Measurements from ENCODE around the gene XCR1. TPM values are rescaled to one million over a fixed set of nuclear protein-coding genes. Genes with fewer than 3 reads are reported as not detected.

The XCR1 gene
- total and polyA plus RNA-seq, 2 of the 8 experiments (the other 6 are each of a cell fraction or from before 2014, with no cell fraction given): 0.53 TPM; not detected in 1

DNA sequence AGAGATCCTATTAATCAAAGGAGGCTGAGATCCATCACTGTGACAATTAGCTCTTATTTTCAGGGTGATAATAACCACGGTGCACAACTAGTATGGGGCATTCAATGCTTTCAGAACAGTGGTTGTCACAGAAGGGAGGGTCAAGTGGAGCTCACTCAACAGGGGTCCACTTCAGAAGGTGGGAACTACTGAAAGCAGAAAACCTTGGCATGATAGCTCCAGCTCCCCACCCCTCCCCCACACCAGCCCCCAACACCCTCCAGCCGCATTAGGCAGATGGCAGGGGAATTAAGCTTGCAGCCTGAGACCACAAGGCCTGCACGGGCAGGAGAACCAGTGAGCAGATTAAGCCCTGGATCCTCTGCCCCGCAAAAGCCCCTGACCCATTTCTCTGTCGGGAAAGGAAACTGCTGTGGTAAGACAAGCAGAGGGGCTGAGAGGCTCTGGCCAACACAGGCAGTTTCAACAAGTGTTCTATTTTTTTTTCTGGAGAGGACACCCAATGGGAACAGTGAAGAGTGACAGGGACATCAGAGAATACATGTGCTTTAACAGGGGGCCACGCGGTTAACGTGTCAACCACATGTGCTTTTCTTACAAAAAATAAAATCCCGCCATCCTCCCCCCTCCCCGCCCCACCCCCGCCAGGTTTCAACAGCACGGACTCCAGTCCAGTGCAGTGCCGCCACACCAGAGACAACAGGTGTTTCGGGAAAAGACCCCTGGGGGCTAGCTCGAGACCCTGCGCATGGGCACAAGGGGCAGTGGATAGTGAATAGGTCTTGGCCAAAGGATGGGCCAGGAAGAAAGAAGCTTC lies 32.7 kb downstream of the XCR1 start:
- peak in 1 of 2 experiments; percentile 47 for DNase-seq (ENCODE audit: low read depth in 1 of 2, low spot score in 2 of 2)
- Histone ChIP-seq H2BK5ac (ENCODE audit: low read depth, low read length) (no peak overlapping the region), H3K4me1 (replicated peaks in 1 of 4; ENCODE audit: control insufficient read depth in 3 of 4, insufficient read depth in 4 of 4, low read length in 3 of 4) (peaks cover 5 to 15% (median 12%) of the 10 kb centered on the region in 4 experiments), H3K27ac (ENCODE audit: low read depth, low read length) (0 out of 2 replicates have a peak overlapping the region, but pooled peaks have one; percentile 12), H4K91ac (replicated peaks; ENCODE audit: insufficient read length, low read length) (no peak overlapping the region), H3K23ac (ENCODE audit: insufficient read length) (no peak overlapping the region), H4K5ac (ENCODE audit: insufficient read length, low read depth, low read length) (no peak overlapping the region), H3K27me3 (replicated peaks in 1 of 4; ENCODE audit: control insufficient read depth in 3 of 4, extremely low read depth in 1 of 4, insufficient read depth in 3 of 4, low read length in 3 of 4) (peaks cover 0 to 7% (median 4%) of the 10 kb centered on the region in 4 experiments; a peak in 2 of 7 replicates), H2BK20ac (ENCODE audit: low read length) (no peak overlapping the region), H3K56ac (replicated peaks; ENCODE audit: insufficient read length, low read depth, low read length) (no peak overlapping the region), H3K23me2 (ENCODE audit: low read depth, low read length) (peaks cover 2% of the 10 kb centered on the region; the same call in 1 of the 2 replicates), H3K79me1 (ENCODE audit: low read depth, low read length) (peaks cover 8% of the 10 kb centered on the region; the same call in 1 of the 2 replicates), H2AK5ac (ENCODE audit: low read depth, low read length) (no peak overlapping the region), H2AFZ (ENCODE audit: low read length) (peak overlapping the region; percentile 63; the same call in 1 of the 2 replicates), H2BK12ac (ENCODE audit: low read depth, low read length) (peak overlapping the region; percentile 43; the same call in 1 of the 2 replicates), H2BK15ac (ENCODE audit: low read length) (no peak overlapping the region), H3K4ac (replicated peaks; ENCODE audit: insufficient read length, low read depth, low read length) (no peak overlapping the region), H3K4me2 (ENCODE audit: insufficient read depth in 1 of 2, low read depth in 2 of 2, low read length in 2 of 2) (peak overlapping the region; percentile 78 to 79), H2BK120ac (replicated peaks; ENCODE audit: low read depth, low read length) (no peak overlapping the region), H4K8ac (ENCODE audit: extremely low read depth, insufficient read depth, low read length) (peak overlapping the region; percentile 35), H3K79me2 (ENCODE audit: control insufficient read depth in 1 of 2, insufficient read depth in 2 of 2, low read length in 2 of 2) (peaks cover 0 to 37% of the 10 kb centered on the region in 2 experiments; a peak in 2 of 4 replicates), H3K14ac (ENCODE audit: insufficient read length) (no peak overlapping the region), H3K4me3 (ENCODE audit: extremely low read depth in 1 of 4, insufficient read depth in 2 of 4, low read depth in 3 of 4, low read length in 4 of 4) (peak overlapping the region; percentile 75 to 98 (median 84)), H3K18ac (ENCODE audit: extremely low read depth, low read length) (peak overlapping the region; percentile 51), H3K36me3 (ENCODE audit: control insufficient read depth in 2 of 4, insufficient read depth in 4 of 4, low read length in 3 of 4) (no peaks in the 10 kb centered on the region), H3K9ac (replicated peaks in 1 of 4; ENCODE audit: extremely low read depth in 1 of 4, low read depth in 3 of 4, low read length in 3 of 4) (peak overlapping the region in 3 of 4 experiments; percentile 69 to 75 (median 71); a peak in 6 of 7 replicates), H4K20me1 (replicated peaks in 1 of 2; ENCODE audit: control insufficient read depth in 1 of 2, insufficient read depth in 2 of 2, low read length in 2 of 2) (no peaks in the 10 kb centered on the region), H3K9me3 (ENCODE audit: insufficient read depth in 2 of 2, low read depth in 1 of 2, low read length in 1 of 2) (no peaks in the 10 kb centered on the region)
- no peak for FAIRE-seq
- WGBS, 2 experiments (ENCODE audit: extremely low coverage in 1 of 2, insufficient coverage in 1 of 2, insufficient read length in 1 of 2, insufficient replicate concordance in 2 of 2, low coverage in 1 of 2, low lambda C conversion rate in 2 of 2, missing lambda C conversion rate in 1 of 2): 25% methylated on average over 12 of the region's 16 CpGs; no CpG with 5 or more reads in 1 of the 2 experiments
- TF ChIP-seq SIN3A (conservative IDR thresholded peaks at IDR 0.05 in 1 of 2, IDR thresholded peaks at IDR 0.05 in 1 of 2; ENCODE audit: low read depth in 1 of 2, low read length in 2 of 2) (no peak; a peak in 1 of 4 replicates), TBP (IDR thresholded peaks at IDR 0.05; ENCODE audit: low read depth, low read length) (no peak), CHD2 (IDR thresholded peaks at IDR 0.05; ENCODE audit: low read length) (no peak), CHD1 (IDR thresholded peaks at IDR 0.05; ENCODE audit: low read depth, low read length) (no peak), NRF1 (IDR thresholded peaks at IDR 0.05; ENCODE audit: low read depth, low read length) (0 out of 2 replicates have a peak, but pooled peaks have one; percentile 31), GTF2F1 (IDR thresholded peaks at IDR 0.05; ENCODE audit: borderline replicate concordance, low read depth, low read length) (no peak), POU5F1 (IDR thresholded peaks at IDR 0.05; ENCODE audit: low read depth, low read length) (no peak), CEBPB (IDR thresholded peaks at IDR 0.05; ENCODE audit: low read depth, low read length) (no peak)
- TF ChIP-seq, protein P1, sequence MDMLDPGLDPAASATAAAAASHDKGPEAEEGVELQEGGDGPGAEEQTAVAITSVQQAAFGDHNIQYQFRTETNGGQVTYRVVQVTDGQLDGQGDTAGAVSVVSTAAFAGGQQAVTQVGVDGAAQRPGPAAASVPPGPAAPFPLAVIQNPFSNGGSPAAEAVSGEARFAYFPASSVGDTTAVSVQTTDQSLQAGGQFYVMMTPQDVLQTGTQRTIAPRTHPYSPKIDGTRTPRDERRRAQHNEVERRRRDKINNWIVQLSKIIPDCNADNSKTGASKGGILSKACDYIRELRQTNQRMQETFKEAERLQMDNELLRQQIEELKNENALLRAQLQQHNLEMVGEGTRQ (IDR thresholded peaks at IDR 0.05; ENCODE audit: low read length): no peak
- ChIA-PET CTCF (ENCODE audit: partially characterized antibody) (interaction anchor here (0.6 kb wide), 1 partner anchor 229 kb away, joined by 3 read pairs; no protein-coding TSS in a partner anchor), POLR2A (ENCODE audit: partially characterized antibody) (interaction anchor here (0.6 to 1.4 kb wide), 4 partner anchors 8 to 553 kb away, joined by 3 to 4 read pairs (median 3); no protein-coding TSS in a partner anchor)

Data from H1 (cell line).